Hematopoietic multipotent progenitor cell (in vitro differentiated cells): ENCODE measurements around the gene JARID2. TPM values are rescaled to one million over a fixed set of nuclear protein-coding genes. Genes with fewer than 3 reads are reported as not detected.

Source experiments
- DNase-seq, 3 donors: peaks; one replicate each; pipeline ENCODE4 v3.0.0-alpha.2; 2011 to 2015; ENCODE audit warnings: low read depth in 2 of 3, low spot score in 2 of 3
- total RNA-seq: library from RNA; depleted of rRNA; stranded (reverse); fragments of >200 nt; gene quantifications from one replicate; pipeline ENCODE4 v1.2.3, GENCODE V29; 2012

Gene JARID2
- total RNA-seq = 43.4 TPM

DNA sequence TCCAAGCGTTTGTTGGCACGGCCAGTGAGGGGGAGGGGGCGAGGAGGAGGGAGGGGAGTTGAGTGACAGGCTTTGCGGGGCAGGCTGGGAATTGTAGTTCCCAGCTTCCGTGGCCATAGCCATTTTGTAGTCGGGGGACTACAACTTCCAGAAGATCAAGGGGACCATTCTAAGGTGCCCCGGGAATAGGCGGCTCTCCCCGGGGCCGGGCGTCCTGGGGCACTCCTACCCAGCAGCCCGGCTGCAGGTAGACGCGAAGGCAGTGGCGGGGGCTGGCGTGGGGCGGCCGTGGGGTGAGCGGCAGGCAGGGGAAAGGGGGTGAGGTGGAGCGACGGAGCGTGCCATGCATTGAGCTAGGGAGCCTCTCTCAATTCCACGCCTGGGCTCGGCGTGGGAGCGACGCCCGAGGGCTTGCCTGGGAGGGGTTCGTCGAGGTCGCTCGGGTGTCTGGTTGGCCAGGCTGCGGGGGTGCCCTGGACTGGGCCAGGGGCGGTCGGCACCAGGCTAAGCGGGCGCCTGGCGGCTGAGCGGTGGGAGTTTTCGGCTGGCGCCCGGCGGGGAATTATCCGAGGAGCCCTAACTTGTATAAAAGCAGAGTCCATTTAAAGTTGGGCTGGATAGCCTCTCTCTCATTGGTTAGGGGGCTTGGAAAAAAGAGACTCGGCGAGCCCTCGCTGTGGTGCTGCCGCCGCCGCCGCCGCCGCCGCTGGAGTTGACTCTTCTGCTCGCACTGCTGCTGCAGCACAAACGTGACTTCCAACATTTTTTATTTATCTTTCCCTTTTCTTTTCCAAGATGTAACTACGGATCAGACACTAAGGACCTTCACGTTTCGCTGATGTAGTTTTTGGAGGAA is at the start of gene JARID2:
Gene JARID2 (plus strand): TSS at position 709 of the 856 bp plus-strand sequence. CDS start 471 bp downstream, outside the sequence.
- peak; percentile 86 to 99 (median 98) for DNase-seq

DNA sequence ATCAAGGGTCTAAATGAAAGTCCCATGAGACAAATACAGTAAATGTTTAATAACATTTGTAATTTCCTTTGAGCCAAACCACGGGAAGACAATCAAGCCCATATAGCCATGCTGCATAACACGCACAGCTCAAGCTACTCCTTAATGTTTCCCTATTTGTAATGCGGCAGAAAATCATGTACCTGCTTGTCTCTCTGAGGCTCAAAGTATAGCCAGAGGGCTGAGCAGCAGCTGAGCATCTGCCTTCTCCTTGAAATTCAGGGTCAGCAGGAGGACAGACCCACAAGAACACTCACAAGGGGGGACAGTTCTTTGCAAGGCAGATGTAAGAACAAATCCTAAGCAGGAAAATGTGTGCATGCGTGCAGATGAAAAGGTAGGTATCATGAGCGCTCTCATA is 45.8 kb upstream of the JARID2 start:
- no peak for DNase-seq

DNA sequence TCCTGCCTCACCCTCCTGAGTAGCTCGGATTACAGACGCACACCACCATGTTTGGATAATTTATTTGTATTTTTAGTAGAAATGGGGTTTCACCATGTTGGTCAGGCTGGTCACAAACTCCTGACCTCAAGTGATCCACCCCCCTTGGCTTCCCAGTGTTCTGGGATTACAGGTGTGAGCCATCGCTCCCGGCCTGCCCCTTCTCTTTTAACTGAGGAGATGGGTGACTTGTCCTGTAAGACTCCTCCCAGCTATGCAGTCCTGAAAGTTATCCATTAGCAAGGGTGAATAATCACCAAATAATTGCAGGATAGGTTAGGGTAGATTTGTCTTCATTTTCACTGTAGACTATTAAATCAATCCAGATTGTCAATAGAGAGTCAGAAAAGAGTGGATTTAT is 40.5 kb upstream of the JARID2 start:
- DNase-seq = no peak

DNA sequence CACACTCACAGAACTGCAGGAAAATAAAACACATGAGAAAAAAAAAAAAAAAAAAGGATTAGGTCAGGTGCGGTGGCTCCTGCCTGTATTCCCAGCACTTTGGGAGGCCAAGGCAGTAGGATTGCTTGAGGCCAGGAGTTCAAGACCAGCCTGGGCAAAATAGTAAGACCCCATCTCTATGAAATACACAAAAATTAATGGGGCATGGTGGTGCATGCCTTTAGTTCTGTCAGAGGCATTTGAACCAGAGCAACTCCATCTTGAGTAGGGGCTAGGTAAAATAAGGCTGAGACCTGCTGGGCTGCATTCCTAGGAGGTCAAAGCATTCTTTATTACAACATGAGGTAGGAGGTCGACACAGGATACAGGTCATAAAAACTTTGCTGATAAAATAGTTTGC is 39.0 kb upstream of the JARID2 start:
- no peak for DNase-seq

DNA sequence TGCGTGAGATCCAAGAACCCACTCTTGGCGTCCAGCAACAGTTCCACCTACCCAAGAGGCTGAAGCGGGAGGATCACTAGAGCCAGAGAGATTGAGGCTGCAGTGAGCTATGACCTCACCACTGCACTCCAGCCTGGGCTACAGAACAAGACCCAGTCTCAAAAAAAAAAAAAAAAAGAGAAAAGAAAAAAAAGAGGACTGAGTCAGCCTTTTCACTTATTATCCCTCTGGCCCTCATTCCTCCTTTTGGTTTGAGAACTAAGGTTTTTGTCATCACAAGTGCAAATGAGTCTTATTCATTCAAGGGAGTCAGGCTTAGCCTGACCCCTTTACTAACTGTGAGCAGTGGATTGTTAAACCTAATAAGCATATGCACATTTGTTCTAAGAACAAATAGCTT is 37.9 kb upstream of the JARID2 start:
- no peak for DNase-seq

DNA sequence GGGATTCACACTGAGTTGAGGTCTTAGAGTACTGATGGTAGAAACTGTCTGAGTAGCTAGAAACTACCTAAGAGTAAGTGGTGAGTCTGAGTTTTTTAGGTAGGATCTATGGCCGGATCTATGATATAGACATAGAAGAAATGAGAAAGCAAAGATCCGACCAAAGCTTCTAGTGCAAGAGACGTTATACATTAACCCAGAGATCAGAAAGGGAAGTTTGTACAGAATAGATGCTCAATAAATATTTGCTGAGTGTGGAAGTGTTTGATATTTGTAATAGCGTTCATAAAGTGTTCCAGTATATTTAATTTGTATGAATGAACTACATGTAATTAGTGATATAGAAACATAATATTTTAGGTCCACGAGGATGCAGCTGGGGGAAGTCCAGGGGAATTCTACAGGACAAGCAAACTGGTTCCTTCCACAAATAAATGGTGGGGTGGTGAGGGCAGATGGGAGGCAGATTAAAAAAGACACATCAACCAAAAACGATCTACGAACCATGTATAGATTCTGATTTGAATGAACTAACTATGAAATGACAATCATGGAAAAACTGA is 31.9 kb upstream of the JARID2 start:
- no peak for DNase-seq

DNA sequence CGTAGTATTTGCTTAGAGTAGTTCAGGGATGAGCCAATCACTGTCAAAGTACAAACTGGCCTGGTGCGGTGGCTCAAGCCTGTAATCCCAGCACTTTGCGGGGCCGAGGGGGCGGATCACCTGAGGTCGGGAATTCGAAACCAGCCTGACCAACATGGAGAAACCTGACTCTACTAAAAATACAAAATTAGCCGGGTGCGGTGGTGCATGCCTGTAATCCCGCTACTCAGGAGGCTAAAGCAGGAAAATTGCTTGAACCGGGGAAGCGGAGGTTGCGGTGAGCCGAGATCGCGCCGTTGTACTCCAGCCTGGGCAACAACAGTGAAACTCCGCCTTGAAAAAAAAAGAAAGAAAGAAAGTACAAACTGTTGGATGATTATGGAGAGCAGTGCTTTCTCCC is 27.5 kb upstream of the JARID2 start:
- no peak for DNase-seq

DNA sequence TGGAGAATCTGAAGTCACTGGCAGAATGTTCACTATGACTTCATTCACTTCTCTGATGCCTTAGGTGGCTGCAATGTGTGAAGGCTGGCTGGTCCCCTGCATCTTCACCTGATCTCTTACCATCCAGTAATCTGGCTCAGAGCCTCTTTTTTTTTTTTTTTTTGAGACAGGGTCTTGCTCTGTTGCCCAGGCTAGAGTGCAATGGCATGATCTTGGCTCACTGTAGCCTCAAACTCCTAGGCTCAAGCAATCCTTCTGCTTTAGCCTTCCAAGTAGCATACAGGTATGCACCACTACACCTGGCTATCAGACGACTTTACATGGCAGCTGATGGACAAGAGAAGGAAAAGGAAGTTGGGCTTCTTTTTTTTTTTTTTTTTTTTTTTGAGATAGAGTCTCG is 25.8 kb upstream of the JARID2 start:
- DNase-seq = no peak

DNA sequence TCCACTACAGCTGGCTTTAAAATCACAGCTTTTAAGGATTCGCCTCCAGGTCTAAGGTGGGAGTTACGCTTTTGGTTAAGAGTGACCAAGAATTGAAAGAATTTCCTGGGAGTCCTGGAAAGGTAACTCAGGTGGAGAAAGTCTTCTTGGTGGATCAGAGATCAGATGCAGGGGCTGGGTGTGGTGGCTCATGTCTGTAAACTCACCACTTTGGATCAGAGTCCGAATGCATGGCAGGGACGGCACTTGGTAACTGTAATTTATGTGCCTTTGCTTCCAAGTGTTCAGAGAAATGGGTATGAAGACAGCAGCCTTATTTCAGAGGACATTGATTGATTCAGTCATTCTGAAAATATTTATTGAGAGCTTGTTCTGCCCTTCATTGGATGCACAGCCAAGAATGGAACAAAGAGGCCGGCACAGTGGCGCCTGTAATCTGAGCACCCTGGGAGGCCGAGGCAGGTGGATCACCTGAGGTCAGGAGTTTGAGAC is 18.0 kb upstream of the JARID2 start:
- DNase-seq = no peak

DNA sequence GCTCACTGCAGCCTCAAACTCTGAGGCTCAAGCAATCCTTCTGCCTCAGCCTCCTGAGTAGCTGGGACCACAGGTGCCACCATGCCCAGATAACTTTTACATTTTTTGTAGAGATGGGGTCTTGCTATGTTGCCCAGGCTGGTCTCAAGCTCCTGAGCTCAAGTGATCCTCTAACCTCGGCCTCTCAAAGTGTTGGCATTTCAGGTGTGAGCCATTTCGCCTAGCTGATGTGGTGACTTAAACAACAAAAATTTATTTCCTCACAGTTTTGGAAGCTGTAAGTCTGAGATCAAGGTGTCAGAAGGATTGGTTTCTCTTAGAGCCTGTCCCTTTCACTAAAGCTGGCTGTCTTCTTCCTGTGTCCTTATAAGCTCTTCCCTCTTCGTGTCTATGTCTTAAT is 15.0 kb upstream of the JARID2 start:
- no peak for DNase-seq

DNA sequence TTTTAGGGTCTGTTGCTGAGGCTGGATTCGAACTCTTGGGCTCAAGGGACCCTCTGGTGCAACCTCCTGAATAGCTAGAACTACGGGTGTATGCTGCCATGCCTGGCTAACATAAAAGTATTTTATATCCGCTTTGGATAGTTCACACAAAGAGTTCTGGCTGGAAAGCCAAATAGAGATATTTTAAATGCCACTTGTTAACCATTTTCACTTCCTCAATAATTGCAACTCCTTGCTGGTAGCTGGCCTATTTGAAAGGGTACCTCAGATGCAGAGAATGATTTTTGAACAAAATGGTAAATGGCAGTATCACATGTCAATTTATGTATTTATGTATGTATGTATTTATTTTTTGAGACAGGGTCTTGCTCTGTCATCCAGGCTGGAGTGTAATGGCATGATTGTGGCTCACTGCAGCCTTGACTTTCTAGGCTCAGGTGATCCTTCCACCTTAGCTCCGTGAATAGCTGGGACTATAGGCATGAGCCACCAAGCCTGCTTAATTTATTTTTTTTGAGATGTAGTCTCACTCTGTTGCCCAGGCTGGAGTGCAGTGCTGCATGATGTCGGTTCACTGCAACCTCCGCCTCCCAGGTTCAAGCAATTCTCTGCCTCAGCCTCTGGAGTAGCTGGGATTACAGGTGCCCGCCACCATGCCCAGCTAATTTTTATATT is 12.9 kb upstream of the JARID2 start:
- DNase-seq = no peak

DNA sequence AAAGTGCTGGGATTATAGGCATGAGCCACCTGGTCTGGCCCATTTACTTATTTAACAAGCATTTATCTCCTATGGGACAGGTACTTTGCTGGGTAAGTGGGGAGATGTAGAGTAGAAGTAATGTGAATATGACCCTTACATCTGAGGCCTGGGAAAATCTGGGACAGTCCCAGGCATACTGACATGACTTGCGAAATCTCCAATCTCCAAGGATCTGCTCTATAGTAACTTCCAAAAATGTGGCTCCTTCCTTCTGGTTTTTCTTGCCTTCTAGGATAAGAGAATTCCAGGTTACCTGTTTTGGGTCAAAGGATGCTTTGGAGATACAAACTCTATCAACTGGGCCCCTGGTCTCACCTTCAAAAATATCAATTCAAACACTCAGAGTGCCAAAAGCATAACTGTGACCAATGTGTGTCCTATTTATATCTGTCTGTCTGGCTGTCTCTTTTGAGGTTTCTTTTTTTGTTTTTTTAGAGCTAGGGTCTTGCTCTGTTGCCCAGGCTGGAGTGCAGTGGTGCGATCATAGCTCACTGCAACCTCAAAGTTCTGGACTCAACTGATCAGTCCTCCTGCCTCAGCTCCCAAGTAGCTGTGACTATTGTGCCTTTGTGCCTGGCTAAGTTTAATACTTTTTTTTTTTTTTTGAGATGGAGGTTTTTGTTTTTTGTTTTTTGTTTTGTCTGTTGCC is 11.7 kb upstream of the JARID2 start:
- DNase-seq = no peak

DNA sequence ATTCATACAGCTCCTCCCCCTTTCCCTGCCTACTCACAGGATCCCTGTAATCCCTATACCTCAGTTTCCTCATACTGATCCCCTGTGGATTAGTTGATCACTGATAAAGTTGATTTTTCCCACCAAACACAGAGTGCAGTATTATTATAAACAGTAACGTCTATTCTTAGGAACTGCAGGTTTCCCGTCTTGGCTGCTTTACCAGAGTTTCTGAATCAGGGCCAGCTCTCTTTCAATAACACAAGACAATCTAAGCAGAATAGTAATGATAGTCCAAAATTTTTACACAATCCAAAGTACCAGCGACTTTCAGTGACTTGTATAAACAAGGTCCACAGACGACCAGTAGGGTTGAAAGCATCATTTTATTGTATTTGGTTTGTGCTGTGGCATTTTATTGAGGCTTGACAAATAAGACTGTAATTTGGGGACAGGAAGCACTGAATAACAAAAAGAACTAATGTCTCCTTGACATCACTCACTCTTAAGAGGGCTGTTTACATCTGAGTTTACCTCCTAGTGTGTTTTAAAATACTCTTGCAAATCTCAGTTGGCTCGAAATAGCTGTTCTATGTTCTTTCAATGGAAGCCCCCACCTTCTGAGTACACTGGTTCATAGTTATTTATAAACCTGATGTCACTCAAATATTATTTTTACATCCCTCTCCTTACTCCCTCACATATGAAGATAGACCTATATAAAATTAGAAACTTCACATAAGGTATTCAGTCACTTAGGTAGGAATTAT is 6.1 kb upstream of the JARID2 start:
- no peak for DNase-seq

DNA sequence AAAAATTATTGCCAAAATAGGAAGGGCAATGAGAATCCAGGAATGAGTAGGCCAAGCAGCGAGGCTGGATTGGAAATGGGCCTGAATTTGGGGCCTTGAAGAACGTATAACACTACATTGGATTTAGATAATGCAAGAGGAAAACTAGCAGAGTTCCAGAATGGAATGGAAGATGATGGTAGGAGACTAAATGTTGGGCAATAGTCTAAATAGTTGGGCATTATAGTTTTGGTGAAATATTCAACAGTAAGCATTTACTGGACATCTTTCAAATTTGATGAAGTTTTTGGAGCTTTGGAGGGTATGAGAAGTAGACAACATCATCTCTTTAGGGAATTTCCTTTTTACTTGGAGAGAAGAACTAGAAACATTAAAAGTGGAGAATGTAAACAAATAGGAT is 3.4 kb upstream of the JARID2 start:
- DNase-seq = no peak

DNA sequence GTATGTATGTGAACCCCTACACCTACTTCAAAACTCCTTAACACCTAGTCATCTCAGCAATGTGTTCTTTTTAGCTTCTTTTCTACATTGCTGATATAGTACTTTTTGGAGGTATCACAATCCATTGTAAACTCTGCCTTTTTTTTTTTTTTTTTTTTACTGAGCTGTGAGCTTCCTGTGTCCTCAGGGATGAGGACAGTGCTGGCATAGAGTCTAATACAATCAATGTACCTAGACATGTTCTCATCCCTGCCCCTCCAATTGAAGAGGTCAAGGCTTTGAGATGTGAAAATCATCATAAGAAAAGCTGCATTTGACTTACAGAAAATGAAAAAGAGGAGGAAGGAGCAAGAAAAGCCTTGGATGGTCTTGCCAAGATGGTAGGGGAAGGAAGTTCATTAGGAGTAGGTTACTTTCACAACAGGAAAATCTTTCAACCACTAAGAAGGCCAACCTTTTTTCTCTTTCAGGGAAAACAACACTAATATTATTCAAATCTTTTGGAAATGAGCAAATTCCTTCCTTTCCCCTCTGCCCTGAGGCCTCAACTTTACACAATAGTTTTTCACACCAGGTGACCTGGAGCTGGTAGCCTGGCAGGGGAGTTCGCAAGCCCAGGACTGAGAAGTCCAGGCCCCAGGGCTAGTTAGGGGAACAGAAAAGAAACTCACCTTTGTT is 2.8 kb upstream of the JARID2 start:
- no peak for DNase-seq

DNA sequence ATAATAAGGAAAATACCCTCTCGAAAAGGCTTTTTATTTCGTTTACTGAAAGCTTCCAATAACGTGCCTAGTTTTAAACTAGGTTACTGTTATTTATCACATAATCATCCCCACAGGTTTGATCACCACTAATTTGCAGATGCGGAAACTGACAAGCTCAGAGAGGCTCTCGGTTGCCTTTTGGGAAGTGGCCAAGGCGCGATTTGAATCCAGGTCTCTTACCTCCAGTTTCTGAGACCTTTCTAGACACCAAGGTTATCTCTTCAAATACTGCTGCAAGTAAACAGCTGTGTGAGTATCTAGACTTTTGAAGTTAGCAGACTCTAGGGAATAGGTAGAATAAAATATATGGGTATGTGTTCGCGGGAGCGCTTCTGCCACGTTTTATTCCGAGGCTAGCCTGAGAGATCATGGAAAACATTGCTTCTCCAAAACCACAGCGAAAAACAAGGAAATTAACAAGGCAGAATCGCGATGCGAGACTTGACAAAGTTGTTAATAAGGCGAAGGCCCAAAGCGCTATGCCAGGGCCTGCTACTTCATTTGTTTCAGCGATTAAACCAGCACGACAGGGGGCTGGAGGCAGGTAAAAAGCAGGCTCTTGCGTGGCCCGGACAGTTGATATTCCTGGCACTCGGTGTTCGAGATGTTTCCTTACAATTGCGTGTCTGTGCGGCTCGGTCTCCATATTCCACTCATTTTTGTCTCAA is 1.8 kb upstream of the JARID2 start:
- DNase-seq = no peak

DNA sequence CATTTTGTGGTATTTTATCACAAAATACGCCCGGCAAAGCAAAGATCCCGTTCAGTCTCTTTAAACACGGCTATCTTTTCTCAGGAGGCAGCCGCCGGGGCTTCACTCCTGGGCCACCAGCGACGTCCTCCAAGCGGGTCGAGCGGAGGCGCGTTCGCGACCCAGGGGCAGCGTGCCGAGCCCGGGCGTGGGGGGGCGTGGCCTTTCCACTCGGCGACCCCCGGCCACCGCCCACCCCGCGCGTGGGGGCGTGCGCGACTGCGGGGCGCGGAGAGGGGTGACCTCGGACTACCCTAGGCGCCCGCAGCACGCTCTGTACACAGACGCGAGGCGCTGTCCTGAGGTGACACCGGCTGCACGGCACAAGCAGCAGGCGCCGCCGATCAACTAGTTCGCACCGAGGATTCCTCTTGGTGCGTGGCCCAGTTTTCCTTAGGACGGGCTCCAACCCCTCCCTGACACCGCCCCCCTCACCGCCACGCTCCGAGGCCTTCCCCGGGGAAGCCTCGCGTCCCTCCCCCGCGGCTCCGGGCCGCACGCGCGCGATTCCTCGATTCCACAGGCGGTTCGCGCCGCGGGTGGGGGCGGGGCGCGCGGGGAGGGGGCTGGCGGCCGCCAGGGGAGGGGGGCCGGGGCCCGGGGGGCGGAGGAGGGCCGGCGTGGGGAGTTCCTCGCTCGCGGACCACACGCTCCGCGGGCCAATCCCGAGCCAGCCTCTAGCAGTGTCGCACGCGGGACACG is 1.1 kb upstream of the JARID2 start:
- peak; percentile 52 to 78 (median 75) for DNase-seq

DNA sequence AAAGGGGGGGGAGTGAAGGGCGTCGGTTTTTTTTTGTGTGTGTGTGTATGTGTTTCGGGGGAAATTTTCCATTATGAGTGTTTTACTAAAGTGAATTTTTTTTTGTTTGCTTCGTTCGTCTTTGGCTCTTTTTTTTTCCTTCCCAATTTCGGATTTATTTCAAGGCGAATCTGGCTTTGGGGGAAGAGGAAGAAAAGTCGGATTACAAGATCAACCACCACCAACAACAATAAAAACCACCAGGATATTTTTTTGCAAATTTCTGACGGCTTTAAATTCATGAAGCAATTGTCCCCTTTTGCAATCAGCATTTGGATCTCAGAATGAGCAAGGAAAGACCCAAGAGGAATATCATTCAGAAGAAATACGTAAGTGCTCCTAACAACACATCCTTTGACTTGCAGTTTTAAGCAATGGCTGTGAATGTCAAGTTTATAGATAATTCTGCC is 372 bp downstream of the JARID2 start:
- DNase-seq = no peak
